ENCODE measurements around the gene ZDHHC9.

- TF ChIP-seq, protein P1, sequence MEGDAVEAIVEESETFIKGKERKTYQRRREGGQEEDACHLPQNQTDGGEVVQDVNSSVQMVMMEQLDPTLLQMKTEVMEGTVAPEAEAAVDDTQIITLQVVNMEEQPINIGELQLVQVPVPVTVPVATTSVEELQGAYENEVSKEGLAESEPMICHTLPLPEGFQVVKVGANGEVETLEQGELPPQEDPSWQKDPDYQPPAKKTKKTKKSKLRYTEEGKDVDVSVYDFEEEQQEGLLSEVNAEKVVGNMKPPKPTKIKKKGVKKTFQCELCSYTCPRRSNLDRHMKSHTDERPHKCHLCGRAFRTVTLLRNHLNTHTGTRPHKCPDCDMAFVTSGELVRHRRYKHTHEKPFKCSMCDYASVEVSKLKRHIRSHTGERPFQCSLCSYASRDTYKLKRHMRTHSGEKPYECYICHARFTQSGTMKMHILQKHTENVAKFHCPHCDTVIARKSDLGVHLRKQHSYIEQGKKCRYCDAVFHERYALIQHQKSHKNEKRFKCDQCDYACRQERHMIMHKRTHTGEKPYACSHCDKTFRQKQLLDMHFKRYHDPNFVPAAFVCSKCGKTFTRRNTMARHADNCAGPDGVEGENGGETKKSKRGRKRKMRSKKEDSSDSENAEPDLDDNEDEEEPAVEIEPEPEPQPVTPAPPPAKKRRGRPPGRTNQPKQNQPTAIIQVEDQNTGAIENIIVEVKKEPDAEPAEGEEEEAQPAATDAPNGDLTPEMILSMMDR (conservative IDR thresholded peaks at IDR 0.05; ENCODE audit: low read depth, low read length): no peak
- no peak for TF ChIP-seq EZH2phosphoT487 (IDR thresholded peaks at IDR 0.05; ENCODE audit: borderline replicate concordance, low read length)
Observed at GRCh38 chrX:129783291-129783713, 60.4 kb downstream of the ZDHHC9 start.

All from PC-3 (cell line).